Measurements from ENCODE around the gene UBTD1.

DNA sequence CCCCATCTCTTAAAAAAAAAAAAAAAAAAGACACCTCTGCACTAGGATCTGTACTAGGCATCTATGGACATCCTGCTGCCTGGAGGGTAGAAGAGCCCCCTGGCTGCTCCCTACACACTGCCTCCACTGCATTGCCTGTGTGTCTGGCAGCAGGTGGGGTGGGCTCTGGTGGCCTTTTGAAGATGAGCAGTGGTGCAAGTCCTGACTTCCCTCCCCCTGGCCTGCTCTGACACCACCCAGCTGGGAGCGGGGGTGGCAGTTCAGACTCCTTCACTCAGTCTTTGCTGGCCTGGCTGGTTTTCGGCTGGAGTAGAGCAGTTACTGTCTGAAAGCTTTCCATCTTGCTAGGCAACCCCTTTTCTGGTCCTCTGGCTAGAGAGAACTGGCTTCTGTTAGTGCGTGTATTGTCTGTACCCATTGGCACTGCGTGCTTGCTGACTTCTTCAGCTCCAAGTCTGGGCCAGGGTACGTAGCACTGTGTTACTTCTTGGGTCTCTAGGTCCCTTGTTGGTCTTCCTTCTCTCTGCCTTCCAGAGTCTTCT, 108.4 kb downstream of the UBTD1 start:
- TF ChIP-seq, protein P1, sequence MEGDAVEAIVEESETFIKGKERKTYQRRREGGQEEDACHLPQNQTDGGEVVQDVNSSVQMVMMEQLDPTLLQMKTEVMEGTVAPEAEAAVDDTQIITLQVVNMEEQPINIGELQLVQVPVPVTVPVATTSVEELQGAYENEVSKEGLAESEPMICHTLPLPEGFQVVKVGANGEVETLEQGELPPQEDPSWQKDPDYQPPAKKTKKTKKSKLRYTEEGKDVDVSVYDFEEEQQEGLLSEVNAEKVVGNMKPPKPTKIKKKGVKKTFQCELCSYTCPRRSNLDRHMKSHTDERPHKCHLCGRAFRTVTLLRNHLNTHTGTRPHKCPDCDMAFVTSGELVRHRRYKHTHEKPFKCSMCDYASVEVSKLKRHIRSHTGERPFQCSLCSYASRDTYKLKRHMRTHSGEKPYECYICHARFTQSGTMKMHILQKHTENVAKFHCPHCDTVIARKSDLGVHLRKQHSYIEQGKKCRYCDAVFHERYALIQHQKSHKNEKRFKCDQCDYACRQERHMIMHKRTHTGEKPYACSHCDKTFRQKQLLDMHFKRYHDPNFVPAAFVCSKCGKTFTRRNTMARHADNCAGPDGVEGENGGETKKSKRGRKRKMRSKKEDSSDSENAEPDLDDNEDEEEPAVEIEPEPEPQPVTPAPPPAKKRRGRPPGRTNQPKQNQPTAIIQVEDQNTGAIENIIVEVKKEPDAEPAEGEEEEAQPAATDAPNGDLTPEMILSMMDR (IDR thresholded peaks at IDR 0.05) = no peak
- TF ChIP-seq POLR2A (IDR thresholded peaks at IDR 0.05) = no peak
